ENCODE results near the gene MGAT1.
"Not testable (repeated sequence)": the region's sequence is repeated elsewhere in the genome, so short reads cannot be mapped to it uniquely, and the experiment has no call there.

Gene MGAT1

GRCh38 chr5:180830253-180831138, 27.9 kb upstream of the MGAT1 start:
- Histone ChIP-seq H3K36me3 (ENCODE audit: insufficient read depth, low read length) (no peaks in the 10 kb centered on the region), H3K4me1 (ENCODE audit: insufficient read depth, low read length) (no peaks in the 10 kb centered on the region), H3K9ac (ENCODE audit: low read depth, low read length) (peak overlapping the region; percentile 53), H3K9me3 (ENCODE audit: control insufficient read depth, insufficient read depth, low read length) (peaks cover 6% of the 10 kb centered on the region)

- Histone ChIP-seq H3K4me1 (ENCODE audit: insufficient read depth, low read length) (no peaks in the 10 kb centered on the region), H3K9me3 (ENCODE audit: control insufficient read depth, insufficient read depth, low read length) (peaks cover 6% of the 10 kb centered on the region), H3K9ac (ENCODE audit: low read depth, low read length) (no peak overlapping the region), H3K36me3 (ENCODE audit: insufficient read depth, low read length) (no peaks in the 10 kb centered on the region)
Observed at GRCh38 chr5:180829726-180830125, 27.1 kb upstream of the MGAT1 start.

GRCh38 chr5:180828756-180829531, 26.3 kb upstream of the MGAT1 start:
- H3K9me3 ChIP-seq (ENCODE audit: control insufficient read depth, insufficient read depth, low read length); H3K9ac ChIP-seq (ENCODE audit: low read depth, low read length); H3K36me3 ChIP-seq (ENCODE audit: insufficient read depth, low read length); H3K4me1 ChIP-seq (ENCODE audit: insufficient read depth, low read length): not testable (repeated sequence)

GRCh38 chr5:180827374-180827773, 24.8 kb upstream of the MGAT1 start:
- H3K4me1 ChIP-seq (ENCODE audit: insufficient read depth, low read length); H3K36me3 ChIP-seq (ENCODE audit: insufficient read depth, low read length); H3K9ac ChIP-seq (ENCODE audit: low read depth, low read length); H3K9me3 ChIP-seq (ENCODE audit: control insufficient read depth, insufficient read depth, low read length): not testable (repeated sequence)

GRCh38 chr5:180825768-180826525, 23.3 kb upstream of the MGAT1 start:
- H3K9ac ChIP-seq (ENCODE audit: low read depth, low read length): no peak overlapping the region
- peaks cover 6% of the 10 kb centered on the region for H3K9me3 ChIP-seq (ENCODE audit: control insufficient read depth, insufficient read depth, low read length)
- H3K4me1 ChIP-seq (ENCODE audit: insufficient read depth, low read length): no peaks in the 10 kb centered on the region
- H3K36me3 ChIP-seq (ENCODE audit: insufficient read depth, low read length): no peaks in the 10 kb centered on the region

- Histone ChIP-seq H3K36me3 (ENCODE audit: insufficient read depth, low read length) (no peaks in the 10 kb centered on the region), H3K4me1 (ENCODE audit: insufficient read depth, low read length) (no peaks in the 10 kb centered on the region), H3K9me3 (ENCODE audit: control insufficient read depth, insufficient read depth, low read length) (peaks cover under 1% of the 10 kb centered on the region; the same call in 1 of the 2 replicates), H3K9ac (ENCODE audit: low read depth, low read length) (no peak overlapping the region)
Observed at GRCh38 chr5:180824630-180825476, 22.2 kb upstream of the MGAT1 start.

GRCh38 chr5:180823940-180824629, 21.5 kb upstream of the MGAT1 start:
- Histone ChIP-seq H3K4me1 (ENCODE audit: insufficient read depth, low read length) (no peaks in the 10 kb centered on the region), H3K9ac (ENCODE audit: low read depth, low read length) (no peak overlapping the region), H3K36me3 (ENCODE audit: insufficient read depth, low read length) (no peaks in the 10 kb centered on the region), H3K9me3 (ENCODE audit: control insufficient read depth, insufficient read depth, low read length) (no peaks in the 10 kb centered on the region)

GRCh38 chr5:180823346-180823745, 20.7 kb upstream of the MGAT1 start:
- Histone ChIP-seq H3K36me3 (ENCODE audit: insufficient read depth, low read length) (no peaks in the 10 kb centered on the region), H3K9ac (ENCODE audit: low read depth, low read length) (no peak overlapping the region), H3K9me3 (ENCODE audit: control insufficient read depth, insufficient read depth, low read length) (no peaks in the 10 kb centered on the region), H3K4me1 (ENCODE audit: insufficient read depth, low read length) (no peaks in the 10 kb centered on the region)

GRCh38 chr5:180821538-180821937, 18.9 kb upstream of the MGAT1 start:
- Histone ChIP-seq H3K9me3 (ENCODE audit: control insufficient read depth, insufficient read depth, low read length) (no peaks in the 10 kb centered on the region), H3K36me3 (ENCODE audit: insufficient read depth, low read length) (no peaks in the 10 kb centered on the region), H3K9ac (ENCODE audit: low read depth, low read length) (no peak overlapping the region), H3K4me1 (ENCODE audit: insufficient read depth, low read length) (peaks cover 5% of the 10 kb centered on the region; the same call in 1 of the 2 replicates)

- peaks cover 5% of the 10 kb centered on the region; the same call in 1 of the 2 replicates for H3K4me1 ChIP-seq (ENCODE audit: insufficient read depth, low read length)
- no peak overlapping the region for H3K9ac ChIP-seq (ENCODE audit: low read depth, low read length)
- no peaks in the 10 kb centered on the region for H3K36me3 ChIP-seq (ENCODE audit: insufficient read depth, low read length)
- H3K9me3 ChIP-seq (ENCODE audit: control insufficient read depth, insufficient read depth, low read length): no peaks in the 10 kb centered on the region
Observed at GRCh38 chr5:180820788-180821321, 18.2 kb upstream of the MGAT1 start.

- H3K9me3 ChIP-seq (ENCODE audit: control insufficient read depth, insufficient read depth, low read length): no peaks in the 10 kb centered on the region
- no peak overlapping the region for H3K9ac ChIP-seq (ENCODE audit: low read depth, low read length)
- H3K36me3 ChIP-seq (ENCODE audit: insufficient read depth, low read length): no peaks in the 10 kb centered on the region
- peaks cover 5% of the 10 kb centered on the region; the same call in 1 of the 2 replicates for H3K4me1 ChIP-seq (ENCODE audit: insufficient read depth, low read length)
Observed at GRCh38 chr5:180818677-180819341, 16.2 kb upstream of the MGAT1 start.

GRCh38 chr5:180817893-180818674, 15.5 kb upstream of the MGAT1 start:
- peaks cover 5% of the 10 kb centered on the region; the same call in 1 of the 2 replicates for H3K4me1 ChIP-seq (ENCODE audit: insufficient read depth, low read length)
- H3K9me3 ChIP-seq (ENCODE audit: control insufficient read depth, insufficient read depth, low read length): no peaks in the 10 kb centered on the region; the same call in 1 of the 2 replicates
- H3K36me3 ChIP-seq (ENCODE audit: insufficient read depth, low read length): no peaks in the 10 kb centered on the region
- H3K9ac ChIP-seq (ENCODE audit: low read depth, low read length): no peak overlapping the region

Measured in ES-I3 (cell line).